Measurements from ENCODE around the gene TSSK6.

GRCh38 chr19:19495614-19496603 is 19.4 kb downstream of the TSSK6 start:
- TF ChIP-seq, protein P1, sequence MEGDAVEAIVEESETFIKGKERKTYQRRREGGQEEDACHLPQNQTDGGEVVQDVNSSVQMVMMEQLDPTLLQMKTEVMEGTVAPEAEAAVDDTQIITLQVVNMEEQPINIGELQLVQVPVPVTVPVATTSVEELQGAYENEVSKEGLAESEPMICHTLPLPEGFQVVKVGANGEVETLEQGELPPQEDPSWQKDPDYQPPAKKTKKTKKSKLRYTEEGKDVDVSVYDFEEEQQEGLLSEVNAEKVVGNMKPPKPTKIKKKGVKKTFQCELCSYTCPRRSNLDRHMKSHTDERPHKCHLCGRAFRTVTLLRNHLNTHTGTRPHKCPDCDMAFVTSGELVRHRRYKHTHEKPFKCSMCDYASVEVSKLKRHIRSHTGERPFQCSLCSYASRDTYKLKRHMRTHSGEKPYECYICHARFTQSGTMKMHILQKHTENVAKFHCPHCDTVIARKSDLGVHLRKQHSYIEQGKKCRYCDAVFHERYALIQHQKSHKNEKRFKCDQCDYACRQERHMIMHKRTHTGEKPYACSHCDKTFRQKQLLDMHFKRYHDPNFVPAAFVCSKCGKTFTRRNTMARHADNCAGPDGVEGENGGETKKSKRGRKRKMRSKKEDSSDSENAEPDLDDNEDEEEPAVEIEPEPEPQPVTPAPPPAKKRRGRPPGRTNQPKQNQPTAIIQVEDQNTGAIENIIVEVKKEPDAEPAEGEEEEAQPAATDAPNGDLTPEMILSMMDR (IDR thresholded peaks at IDR 0.05; ENCODE audit: low read depth, low read length) = no peak
- no peak for TF ChIP-seq EZH2phosphoT487 (IDR thresholded peaks at IDR 0.05; ENCODE audit: low read depth)
